HFFc6 (cell line): ENCODE measurements around the gene SLC9A7. TPM values are rescaled to one million over a fixed set of nuclear protein-coding genes. Genes with fewer than 3 reads are reported as not detected.

ENCODE experiments used
- DNase-seq: peaks from one replicate; pipeline ENCODE4 v3.0.0-alpha.2; 2018
- H3K27ac Mint-ChIP-seq: 2 replicates; pipeline ENCODE4 v1.8.0; 2020; ENCODE audit warnings: mild to moderate bottlenecking, mixed read lengths
- H3K27me3 Mint-ChIP-seq: 2 replicates; pipeline ENCODE4 v1.8.0; 2021; ENCODE audit warnings: mild to moderate bottlenecking, moderate library complexity, mixed read lengths; ENCODE audit not compliant: insufficient read depth
- H3K36me3 Mint-ChIP-seq: 2 replicates; pipeline ENCODE4 v1.8.0; 2021; ENCODE audit warnings: low read depth, mixed read lengths
- H3K4me1 Mint-ChIP-seq: 2 replicates; pipeline ENCODE4 v1.8.0; 2020; ENCODE audit warnings: low read depth, mixed read lengths
- H3K4me3 Mint-ChIP-seq: 2 replicates; pipeline ENCODE4 v1.8.0; 2020; ENCODE audit warnings: mild to moderate bottlenecking, moderate library complexity, mixed read lengths
- H3K9me3 Mint-ChIP-seq: 2 replicates; pipeline ENCODE4 v1.8.0; 2020; ENCODE audit warnings: mild to moderate bottlenecking, mixed read lengths
- CTCF ChIP-seq: fragments of 200-600 bp; sonication (generic); IDR thresholded peaks from 2 replicates; pipeline ENCODE4 v1.5.0; 2021; ENCODE audit warnings: antibody characterized with exemption, mild to moderate bottlenecking
- total RNA-seq, 6 experiments: library from RNA; stranded (reverse); fragmentation: NEBNext Ultra II Directional; extraction: Animal tissue kit (Norgen Biotek cat#: 25700); gene quantifications; 2 replicates in 1 of 6; 3 replicates in 5 of 6; pipeline ENCODE4 v1.2.3, GENCODE V29; 2021

Gene SLC9A7
- total RNA-seq, 6 experiments from 2014 or later, result 41.8 to 54.1 (median 45.7) TPM

- no peak overlapping the region for H3K4me3 Mint-ChIP-seq
- peaks cover 7% of the 10 kb centered on the region; the same call in 1 of the 2 replicates for H3K36me3 Mint-ChIP-seq
- no peak for DNase-seq
- H3K27me3 Mint-ChIP-seq, result no peaks in the 10 kb centered on the region
- peaks cover 21% of the 10 kb centered on the region for H3K4me1 Mint-ChIP-seq
- no peak overlapping the region for H3K27ac Mint-ChIP-seq
- no peaks in the 10 kb centered on the region for H3K9me3 Mint-ChIP-seq
- no peak for TF ChIP-seq CTCF
Observed at GRCh38 chrX:46703980-46704379, 54.9 kb downstream of the SLC9A7 start.

GRCh38 chrX:46698691-46699090 is 60.2 kb downstream of the SLC9A7 start:
- peaks cover 4% of the 10 kb centered on the region; the same call in 1 of the 2 replicates for H3K36me3 Mint-ChIP-seq
- no peaks in the 10 kb centered on the region for H3K27me3 Mint-ChIP-seq
- no peak for TF ChIP-seq CTCF
- H3K27ac Mint-ChIP-seq, result no peak overlapping the region
- no peak overlapping the region for H3K4me3 Mint-ChIP-seq
- DNase-seq, result no peak
- H3K9me3 Mint-ChIP-seq, result no peaks in the 10 kb centered on the region
- peaks cover 12% of the 10 kb centered on the region for H3K4me1 Mint-ChIP-seq

GRCh38 chrX:46695491-46695890 is 63.4 kb downstream of the SLC9A7 start:
- H3K27ac Mint-ChIP-seq, result no peak overlapping the region
- no peak for TF ChIP-seq CTCF

GRCh38 chrX:46694549-46694948 is 64.4 kb downstream of the SLC9A7 start:
- no peak overlapping the region for H3K27ac Mint-ChIP-seq
- no peaks in the 10 kb centered on the region for H3K27me3 Mint-ChIP-seq
- no peaks in the 10 kb centered on the region for H3K9me3 Mint-ChIP-seq
- DNase-seq, result no peak
- H3K4me3 Mint-ChIP-seq, result no peak overlapping the region
- peaks cover 12% of the 10 kb centered on the region for H3K4me1 Mint-ChIP-seq
- H3K36me3 Mint-ChIP-seq, result no peaks in the 10 kb centered on the region
- no peak for TF ChIP-seq CTCF

More at GRCh38 chrX:46695491-46695890, 63.4 kb downstream of the SLC9A7 start:
- no peak for DNase-seq
- no peaks in the 10 kb centered on the region for H3K27me3 Mint-ChIP-seq
- H3K4me1 Mint-ChIP-seq, result peaks cover 12% of the 10 kb centered on the region
- no peaks in the 10 kb centered on the region for H3K9me3 Mint-ChIP-seq
- H3K4me3 Mint-ChIP-seq, result no peak overlapping the region
- peaks cover 2% of the 10 kb centered on the region; the same call in 1 of the 2 replicates for H3K36me3 Mint-ChIP-seq

- no peak overlapping the region for H3K27ac Mint-ChIP-seq
- no peak overlapping the region for H3K4me3 Mint-ChIP-seq
- DNase-seq, result no peak
- H3K4me1 Mint-ChIP-seq, result 0 out of 2 replicates have a peak, but pooled peaks cover 6% of the 10 kb centered on the region
- no peaks in the 10 kb centered on the region for H3K9me3 Mint-ChIP-seq
- no peaks in the 10 kb centered on the region for H3K36me3 Mint-ChIP-seq
- H3K27me3 Mint-ChIP-seq, result no peaks in the 10 kb centered on the region
- TF ChIP-seq CTCF, result no peak
Observed at GRCh38 chrX:46693149-46693548, 65.8 kb downstream of the SLC9A7 start.

- no peak overlapping the region for H3K4me3 Mint-ChIP-seq
- no peak overlapping the region for H3K27ac Mint-ChIP-seq
- H3K9me3 Mint-ChIP-seq, result no peaks in the 10 kb centered on the region
- no peaks in the 10 kb centered on the region for H3K27me3 Mint-ChIP-seq
- H3K4me1 Mint-ChIP-seq, result peaks cover 21% of the 10 kb centered on the region
- DNase-seq, result no peak
- no peak for TF ChIP-seq CTCF
- H3K36me3 Mint-ChIP-seq, result no peaks in the 10 kb centered on the region
Observed at GRCh38 chrX:46690818-46691217, 68.1 kb downstream of the SLC9A7 start.
